ENCODE measurements around the gene NME9. TPM values are rescaled to one million over a fixed set of nuclear protein-coding genes. Genes with fewer than 3 reads are reported as not detected.

Gene NME9
- total and polyA plus RNA-seq, 10 of the 15 experiments (the other 5 are each of a cell fraction or from before 2014, with no cell fraction given), result 0.09 to 0.68 (median 0.22) TPM; not detected in 6

- in situ Hi-C loops (cut with MboI), result no loop called here
- no peak for TF ChIP-seq SRF (IDR thresholded peaks at IDR 0.05; ENCODE audit: low read depth in 2 of 2, low read length in 2 of 2)
- TF ChIP-seq EP300 (IDR thresholded peaks at IDR 0.05; ENCODE audit: borderline replicate concordance in 1 of 2, control insufficient read depth in 1 of 2, low read depth in 2 of 2, low read length in 2 of 2), result no peak
- TF ChIP-seq, protein P1, sequence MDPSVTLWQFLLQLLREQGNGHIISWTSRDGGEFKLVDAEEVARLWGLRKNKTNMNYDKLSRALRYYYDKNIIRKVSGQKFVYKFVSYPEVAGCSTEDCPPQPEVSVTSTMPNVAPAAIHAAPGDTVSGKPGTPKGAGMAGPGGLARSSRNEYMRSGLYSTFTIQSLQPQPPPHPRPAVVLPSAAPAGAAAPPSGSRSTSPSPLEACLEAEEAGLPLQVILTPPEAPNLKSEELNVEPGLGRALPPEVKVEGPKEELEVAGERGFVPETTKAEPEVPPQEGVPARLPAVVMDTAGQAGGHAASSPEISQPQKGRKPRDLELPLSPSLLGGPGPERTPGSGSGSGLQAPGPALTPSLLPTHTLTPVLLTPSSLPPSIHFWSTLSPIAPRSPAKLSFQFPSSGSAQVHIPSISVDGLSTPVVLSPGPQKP (IDR thresholded peaks at IDR 0.05; ENCODE audit: low read depth, low read length), result no peak
- no peak for TF ChIP-seq ATF2 (IDR thresholded peaks at IDR 0.05; ENCODE audit: low read length)
- TF ChIP-seq NFYB (IDR thresholded peaks at IDR 0.05; ENCODE audit: insufficient read depth, low read depth, low read length), result no peak
- TF ChIP-seq USF1 (IDR thresholded peaks at IDR 0.05; ENCODE audit: borderline replicate concordance, extremely low read length, insufficient read depth, low read depth, low read length), result no peak
- TF ChIP-seq TCF7 (IDR thresholded peaks at IDR 0.05; ENCODE audit: borderline replicate concordance), result no peak
- TF ChIP-seq JUND (IDR thresholded peaks at IDR 0.05; ENCODE audit: low read depth, low read length), result no peak
- no peak for TF ChIP-seq ZNF687 (IDR thresholded peaks at IDR 0.05)
- TF ChIP-seq MYC (IDR thresholded peaks at IDR 0.05; ENCODE audit: insufficient read depth, insufficient read length, insufficient replicate concordance, low read length, severe bottlenecking), result no peak
- TF ChIP-seq RELB (IDR thresholded peaks at IDR 0.05; ENCODE audit: low read depth), result no peak
- TF ChIP-seq CBFB (IDR thresholded peaks at IDR 0.05; ENCODE audit: low read depth), result no peak
- TF ChIP-seq TBL1XR1 (IDR thresholded peaks at IDR 0.05; ENCODE audit: low read depth, low read length), result no peak
- no peak for TF ChIP-seq SUZ12 (IDR thresholded peaks at IDR 0.05; ENCODE audit: unreplicated experiment)
- TF ChIP-seq MTA3 (IDR thresholded peaks at IDR 0.05; ENCODE audit: borderline replicate concordance, low read length), result no peak
- no peak for TF ChIP-seq HCFC1 (IDR thresholded peaks at IDR 0.05; ENCODE audit: low read length)
Observed at GRCh38 chr3:138365253-138365555, 35.6 kb upstream of the NME9 start.

More at GRCh38 chr3:138365253-138365555, 35.6 kb upstream of the NME9 start:
- Histone ChIP-seq H2AFZ (ENCODE audit: control insufficient read depth, low read depth, low read length) (no peak overlapping the region), H3K9ac (ENCODE audit: control insufficient read depth, insufficient read depth, low read length) (no peak overlapping the region), H3K27me3 (replicated peaks in 1 of 2; ENCODE audit: control insufficient read depth in 2 of 2, insufficient read depth in 2 of 2, low read length in 1 of 2) (peaks cover 5 to 12% of the 10 kb centered on the region in 2 experiments), H4K20me1 (ENCODE audit: control insufficient read depth, insufficient read depth) (peaks cover 2% of the 10 kb centered on the region; the same call in 1 of the 2 replicates), H3K9me3 (replicated peaks; ENCODE audit: control insufficient read depth, insufficient read depth, low read length) (no peaks in the 10 kb centered on the region), H3K4me1 (ENCODE audit: control insufficient read depth, insufficient read depth, low read length) (no peaks in the 10 kb centered on the region; the same call in 1 of the 2 replicates), H3K79me2 (ENCODE audit: control insufficient read depth, insufficient read depth, low read length) (no peaks in the 10 kb centered on the region), H3K4me2 (ENCODE audit: control insufficient read depth, insufficient read depth) (no peak overlapping the region), H3K27ac (ENCODE audit: control insufficient read depth, insufficient read depth) (no peak overlapping the region), H3K36me3 (ENCODE audit: control insufficient read depth in 2 of 2, insufficient read depth in 2 of 2, low read length in 1 of 2) (no peaks in the 10 kb centered on the region), H3K4me3 (no peak overlapping the region)
- ATAC-seq (no peak), FAIRE-seq (no peak), DNase-seq (ENCODE audit: low read depth, low spot score) (no peak)
- CTCF ChIA-PET, result no interaction called here
- intact Hi-C loops (cut with micrococcal nuclease; ENCODE audit: unreplicated experiment), result no loop called here
- RAD21 ChIA-PET (ENCODE audit: unreplicated experiment), result no interaction called here
- POLR2A ChIA-PET, result no interaction called here
- 54% methylated on average over 4 of the region's 4 CpGs for WGBS (ENCODE audit: insufficient coverage, insufficient replicate concordance, low lambda C conversion rate, missing lambda C conversion rate)
- BruUV-seq (replicated peaks), result no TSS peak
- SMC1A ChIA-PET (ENCODE audit: uncharacterized antibody, unreplicated experiment), result no interaction called here

All from GM12878 (cell line).